Loucy (cell line): ENCODE results near the gene RPTOR.

Experiments used
- CTCF ChIP-seq: fragments of 200-600 bp; sonication (generic); conservative IDR thresholded peaks from 2 replicates; pipeline ENCODE4 v1.5.1; 2014; ENCODE audit warnings: mild to moderate bottlenecking, antibody characterized with exemption, low read length
- EZH2phosphoT487 ChIP-seq: fragments of 200-600 bp; IDR thresholded peaks from 2 replicates; pipeline ENCODE4 v1.6.1; 2018; ENCODE audit warnings: antibody characterized with exemption, mild to moderate bottlenecking, moderate library complexity, borderline replicate concordance

- TF ChIP-seq CTCF = no peak
- no peak for TF ChIP-seq EZH2phosphoT487
Observed at GRCh38 chr17:80621335-80621996, 76.8 kb downstream of the RPTOR start.
